Spleen (tissue), 11 donors: Measurements from ENCODE around the gene TOP2B. TPM values are rescaled to one million over a fixed set of nuclear protein-coding genes. Genes with fewer than 3 reads are reported as not detected.

ENCODE experiments used
- DNase-seq: peaks from one replicate; pipeline ENCODE4 v3.0.0-alpha.2; 2020
- H3K27ac ChIP-seq, 8 donors: fragments of 200-600 bp; sonication (generic) in 7 of 8; 1 replicate in 4 of 8; 2 replicates in 4 of 8; pipeline versions ENCODE4 v1.5.0 to v1.8.0; 2016 to 2021; ENCODE audit warnings: inconsistent platforms in 4 of 8, mild to moderate bottlenecking in 4 of 8, moderate library complexity in 1 of 8
- H3K27me3 ChIP-seq, 7 donors: fragments of 200-600 bp; sonication (generic) in 6 of 7; replicated peaks in 1 of 7; 1 replicate in 4 of 7; 2 replicates in 3 of 7; pipeline versions ENCODE4 v1.5.0 to v1.8.0; 2016 to 2021; ENCODE audit warnings: inconsistent platforms in 3 of 7, mild to moderate bottlenecking in 1 of 7
- H3K36me3 ChIP-seq, 6 donors: fragments of 200-600 bp; sonication (generic) in 5 of 6; 1 replicate in 4 of 6; 2 replicates in 2 of 6; pipeline versions ENCODE4 v1.5.0 to v1.8.0; 2016 to 2021; ENCODE audit warnings: inconsistent platforms in 2 of 6
- H3K4me1 ChIP-seq, 6 donors: fragments of 200-600 bp; sonication (generic) in 5 of 6; 1 replicate in 3 of 6; 2 replicates in 3 of 6; pipeline versions ENCODE4 v1.5.0 to v1.8.0; 2016 to 2021; ENCODE audit warnings: inconsistent platforms in 3 of 6
- H3K4me3 ChIP-seq, 8 donors: fragments of 200-600 bp; sonication (generic) in 7 of 8; 1 replicate in 4 of 8; 2 replicates in 4 of 8; pipeline versions ENCODE4 v1.5.0 to v1.8.0; 2016 to 2021; ENCODE audit warnings: inconsistent platforms in 4 of 8, mild to moderate bottlenecking in 4 of 8, moderate library complexity in 2 of 8
- H3K9me3 ChIP-seq, 8 donors: fragments of 200-600 bp; sonication (generic) in 7 of 8; 1 replicate in 4 of 8; 2 replicates in 4 of 8; pipeline versions ENCODE4 v1.5.0 to v1.8.0; 2016 to 2021; ENCODE audit warnings: inconsistent platforms in 4 of 8
- POLR2A ChIP-seq, 3 donors: fragments of 450-650 bp; IDR thresholded peaks; one replicate each; pipeline ENCODE4 v1.5.1; 2017; ENCODE audit warnings: antibody characterized with exemption in 3 of 3, mild to moderate bottlenecking in 1 of 3
- POLR2AphosphoS5 ChIP-seq, 3 donors: sonication (generic); formaldehyde crosslinking; IDR thresholded peaks; one replicate each; pipeline ENCODE4 v1.5.1; 2017; ENCODE audit warnings: antibody characterized with exemption in 3 of 3
- WGBS, 5 donors: extraction: QIAGEN DNeasy Blood & Tissue Kit in 3 of 5; methylation state at CpG; one replicate each; pipeline versions ENCODE4 v1.1.5 to v1.1.7; 2013 to 2018; 5-methylcytosine and 5-hydroxymethylcytosine counted together
- intact Hi-C: fragments of 100-400 bp; cut with DNase I; formaldehyde crosslinking; loops from one replicate; pipeline ENCODE4 v1.15.0; 2023; ENCODE audit warnings: low total_unique reads
- polyA plus RNA-seq, 3 donors: library from polyadenylated mRNA; stranded (reverse); fragments of 200-250 nt; gene quantifications; one replicate each; pipeline ENCODE4 v1.2.1, GENCODE V29; 2013
- total RNA-seq, 7 donors: library from RNA; depleted of rRNA in 3 of 7; stranded (reverse); fragments of >200 nt in 3 of 7; fragmentation: NEBNext Ultra II Directional in 4 of 7; extraction: Animal tissue kit (Norgen Biotek cat#: 25700) in 4 of 7; gene quantifications; one replicate each; pipeline versions ENCODE4 v1.1.0 to v1.2.1, GENCODE V29; 2016 to 2021
- TF ChIP-seq, protein P1 (sequence below), 11 experiments: fragments of 200-600 bp in 7 of 11; fragments of 450-650 bp in 4 of 11; sonication (generic) in 4 of 11; IDR thresholded peaks in 8 of 11; conservative IDR thresholded peaks in 3 of 11; 1 replicate in 7 of 11; 2 replicates in 4 of 11; pipeline versions ENCODE4 v1.4.0 to v1.8.0; 2016 to 2021; ENCODE audit warnings: antibody characterized with exemption in 11 of 11, inconsistent platforms in 4 of 11, mild to moderate bottlenecking in 1 of 11
- donor health status: healthy with polysubstance abuse.
- donor health status: DM: no; HTN: no; CAD: no; lungs with moderate emphysema.
- donor health status: DM: no; HTN: no; CAD: no.
- donor health status: Bipolar disorder and iron deficiency.
- donor health status: healthy.
- donor health status: DM: no; HTN: no; CAD: no.
- donor health status: DM: yes; HTN: yes; CAD: no.

TOP2B gene
- total and polyA plus RNA-seq, 10 donors, result 56.2 to 135 (median 118) TPM

DNA sequence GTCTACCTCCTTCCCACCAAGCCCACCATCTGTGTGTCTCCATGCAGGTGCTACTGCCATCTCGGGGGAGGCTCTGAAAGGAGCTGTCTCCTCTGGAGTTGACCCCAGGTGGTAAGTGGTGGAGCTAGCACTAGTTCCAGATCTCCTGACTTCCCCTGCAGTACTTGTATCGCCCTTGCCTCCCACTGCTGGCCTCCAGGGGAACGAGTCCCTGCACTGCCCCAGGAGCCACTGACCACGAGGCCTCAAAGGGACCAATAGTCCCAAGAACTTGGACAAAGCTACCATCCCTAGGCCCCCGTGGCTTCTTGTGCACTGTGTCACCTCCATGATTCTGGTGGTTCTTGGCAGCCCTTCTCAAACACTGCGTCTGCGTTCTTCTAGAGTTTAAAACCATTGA lies 98.9 kb downstream of the TOP2B start:
- H3K27me3 ChIP-seq, result no peaks in the 10 kb centered on the region
- no peak for DNase-seq
- H3K36me3 ChIP-seq, result no peaks in the 10 kb centered on the region
- no peak overlapping the region for H3K4me3 ChIP-seq
- no peak overlapping the region for H3K27ac ChIP-seq
- no peaks in the 10 kb centered on the region for H3K9me3 ChIP-seq
- intact Hi-C loops, result no loop called here
- no peaks in the 10 kb centered on the region for H3K4me1 ChIP-seq
- WGBS, 5 donors, result 82 to 92% (median 87%) methylated on average over 4 to 7 of the region's 7 CpGs
- TF ChIP-seq POLR2A (IDR thresholded peaks at IDR 0.05), result no peak
- no peak for TF ChIP-seq POLR2AphosphoS5 (IDR thresholded peaks at IDR 0.05)
- TF ChIP-seq, protein P1, sequence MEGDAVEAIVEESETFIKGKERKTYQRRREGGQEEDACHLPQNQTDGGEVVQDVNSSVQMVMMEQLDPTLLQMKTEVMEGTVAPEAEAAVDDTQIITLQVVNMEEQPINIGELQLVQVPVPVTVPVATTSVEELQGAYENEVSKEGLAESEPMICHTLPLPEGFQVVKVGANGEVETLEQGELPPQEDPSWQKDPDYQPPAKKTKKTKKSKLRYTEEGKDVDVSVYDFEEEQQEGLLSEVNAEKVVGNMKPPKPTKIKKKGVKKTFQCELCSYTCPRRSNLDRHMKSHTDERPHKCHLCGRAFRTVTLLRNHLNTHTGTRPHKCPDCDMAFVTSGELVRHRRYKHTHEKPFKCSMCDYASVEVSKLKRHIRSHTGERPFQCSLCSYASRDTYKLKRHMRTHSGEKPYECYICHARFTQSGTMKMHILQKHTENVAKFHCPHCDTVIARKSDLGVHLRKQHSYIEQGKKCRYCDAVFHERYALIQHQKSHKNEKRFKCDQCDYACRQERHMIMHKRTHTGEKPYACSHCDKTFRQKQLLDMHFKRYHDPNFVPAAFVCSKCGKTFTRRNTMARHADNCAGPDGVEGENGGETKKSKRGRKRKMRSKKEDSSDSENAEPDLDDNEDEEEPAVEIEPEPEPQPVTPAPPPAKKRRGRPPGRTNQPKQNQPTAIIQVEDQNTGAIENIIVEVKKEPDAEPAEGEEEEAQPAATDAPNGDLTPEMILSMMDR (IDR thresholded peaks at IDR 0.05 in 8 of 11, conservative IDR thresholded peaks at IDR 0.05 in 3 of 11), result no peak

DNA sequence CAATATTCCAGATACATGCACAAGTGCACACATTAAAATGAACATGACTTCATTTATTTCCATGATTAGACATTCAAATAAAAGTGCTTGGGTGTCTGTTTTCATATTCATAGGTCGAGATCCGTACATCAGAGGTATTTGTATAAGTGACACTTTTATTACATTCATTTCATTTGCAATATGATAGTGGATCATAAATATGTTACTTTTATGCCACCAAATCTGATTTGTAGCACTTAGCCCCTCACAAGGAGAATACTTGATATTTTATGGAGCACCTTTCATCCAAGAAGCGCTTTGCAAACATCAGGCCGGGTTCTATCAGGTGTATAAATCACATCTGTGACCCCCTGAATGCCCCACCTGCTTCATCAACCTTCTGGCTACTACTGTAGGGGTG lies 100.6 kb downstream of the TOP2B start:
- TF ChIP-seq, protein P1 (IDR thresholded peaks at IDR 0.05 in 8 of 11, conservative IDR thresholded peaks at IDR 0.05 in 3 of 11), result no peak
- TF ChIP-seq POLR2AphosphoS5 (IDR thresholded peaks at IDR 0.05) (no peak), POLR2A (IDR thresholded peaks at IDR 0.05) (no peak)
- Histone ChIP-seq H3K27me3 (no peaks in the 10 kb centered on the region), H3K27ac (no peak overlapping the region), H3K4me3 (no peak overlapping the region), H3K9me3 (no peaks in the 10 kb centered on the region), H3K36me3 (no peaks in the 10 kb centered on the region), H3K4me1 (no peaks in the 10 kb centered on the region)
- WGBS, 5 donors, result 89 to 92% (median 90%) methylated on average over 4 of the region's 4 CpGs
- intact Hi-C loops, result no loop called here
- no peak for DNase-seq

DNA sequence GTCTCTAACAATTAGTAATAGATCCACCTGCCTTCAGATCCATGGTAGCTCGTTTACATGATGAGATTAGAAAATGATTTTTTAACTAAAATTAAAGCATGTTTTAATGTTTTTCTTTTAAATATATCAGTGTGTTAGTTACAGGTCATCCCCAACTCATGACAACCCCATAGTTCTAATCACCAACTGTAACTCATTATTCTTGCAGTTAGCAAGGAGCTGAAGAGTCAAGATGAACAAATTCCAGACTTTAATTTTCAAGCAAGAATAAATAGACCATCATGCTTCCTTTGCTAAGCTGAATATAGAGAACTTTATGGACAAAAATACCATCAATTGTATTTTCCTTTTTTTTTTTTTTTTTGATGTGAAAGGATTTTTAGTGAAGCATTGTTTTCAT lies 101.1 kb downstream of the TOP2B start:
- no peaks in the 10 kb centered on the region for H3K4me1 ChIP-seq
- 61 to 76% (median 69%) methylated on average over 1 of the region's 1 CpG for WGBS, 5 donors
- H3K27ac ChIP-seq, result no peak overlapping the region
- H3K9me3 ChIP-seq, result no peaks in the 10 kb centered on the region
- intact Hi-C loops, result no loop called here
- DNase-seq, result no peak
- no peak overlapping the region for H3K4me3 ChIP-seq
- no peak for TF ChIP-seq POLR2AphosphoS5 (IDR thresholded peaks at IDR 0.05)
- TF ChIP-seq POLR2A (IDR thresholded peaks at IDR 0.05), result no peak
- TF ChIP-seq, protein P1 (IDR thresholded peaks at IDR 0.05 in 8 of 11, conservative IDR thresholded peaks at IDR 0.05 in 3 of 11), result no peak
- H3K36me3 ChIP-seq, result no peaks in the 10 kb centered on the region
- peaks cover 0 to 3% (median 0%) of the 10 kb centered on the region in 7 donors for H3K27me3 ChIP-seq

DNA sequence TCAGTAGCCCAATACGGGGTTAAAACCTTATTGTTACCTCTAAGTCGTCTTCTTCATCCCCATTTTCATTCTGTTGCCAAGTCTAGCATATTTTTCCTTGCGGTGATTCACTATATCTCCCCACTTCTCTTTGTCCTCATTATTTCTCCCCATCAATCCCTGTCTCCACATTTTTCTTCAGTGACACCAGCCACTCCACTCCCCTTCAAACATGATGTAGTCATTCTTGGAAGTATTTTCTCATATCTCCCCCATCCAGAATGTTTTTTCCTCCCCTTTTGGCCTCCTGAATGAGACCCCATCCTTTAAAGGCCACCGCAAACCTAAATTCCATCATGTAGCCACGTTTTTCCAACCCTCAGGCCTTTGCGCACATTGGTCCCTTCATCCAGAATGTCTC lies 105.9 kb downstream of the TOP2B start:
- 76 to 88% (median 83%) methylated on average over 6 of the region's 6 CpGs for whole genome bisulfite sequencing, 5 donors
- TF ChIP-seq, protein P1 (IDR thresholded peaks at IDR 0.05 in 8 of 11, conservative IDR thresholded peaks at IDR 0.05 in 3 of 11), result no peak
- TF ChIP-seq POLR2A (IDR thresholded peaks at IDR 0.05) (no peak), POLR2AphosphoS5 (IDR thresholded peaks at IDR 0.05) (no peak)
- H3K4me3 ChIP-seq, result no peak overlapping the region
- DNase-seq, result no peak
- peaks cover 0 to 11% (median 3%) of the 10 kb centered on the region in 6 donors for H3K4me1 ChIP-seq
- H3K27me3 ChIP-seq, result peaks cover 0 to 5% (median 0%) of the 10 kb centered on the region in 7 donors
- H3K9me3 ChIP-seq, result no peaks in the 10 kb centered on the region
- H3K27ac ChIP-seq, result no peak overlapping the region
- intact Hi-C loops, result no loop called here
- no peaks in the 10 kb centered on the region for H3K36me3 ChIP-seq
